ENCODE results near the gene DRC7.

DNA sequence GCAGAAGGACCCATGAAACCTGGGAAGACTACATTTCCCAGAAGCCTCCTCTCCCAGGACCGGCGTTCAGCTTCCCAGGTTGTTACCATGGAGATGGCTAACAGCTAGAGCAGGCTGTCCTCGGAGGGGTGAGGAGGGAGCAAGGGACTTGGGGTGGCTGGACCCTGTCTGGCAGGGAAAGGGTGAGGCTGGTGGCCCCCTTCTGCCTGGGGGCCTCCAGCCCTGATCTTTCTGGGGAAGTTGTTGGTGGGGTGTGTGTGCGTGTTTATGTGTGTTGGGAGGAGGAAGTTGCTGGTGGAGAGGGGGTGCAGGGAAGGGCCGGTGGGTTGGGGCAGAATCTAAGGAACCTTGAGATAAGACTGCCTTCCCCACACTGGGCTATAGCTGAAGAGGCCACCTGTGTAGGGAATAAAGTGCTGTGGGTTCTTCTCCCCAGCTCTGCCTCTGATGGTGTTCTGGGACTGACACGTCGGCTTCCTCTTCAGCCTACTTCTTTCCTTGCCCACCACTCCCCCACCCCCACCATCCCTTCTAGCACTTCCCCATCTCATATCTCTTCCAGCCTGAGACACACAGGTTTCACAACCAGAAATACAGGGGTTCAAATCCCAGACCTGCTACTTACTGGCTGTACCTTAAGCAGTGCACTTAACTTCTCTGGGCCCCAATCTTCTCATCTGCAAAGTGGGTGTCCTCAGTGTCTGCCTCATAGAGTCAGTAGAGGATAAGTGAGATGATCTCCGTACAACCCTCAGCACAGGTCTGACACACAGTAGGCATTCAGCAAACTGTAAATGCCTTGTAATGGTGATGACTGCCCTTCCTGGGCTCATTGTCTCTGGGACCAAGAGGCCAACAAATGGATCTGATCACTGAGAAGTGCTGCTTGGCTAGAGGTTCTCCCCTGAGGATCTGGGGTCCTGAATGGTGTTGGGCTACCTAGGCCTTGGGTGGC, at the start of gene DRC7:
- TF ChIP-seq, protein P1, sequence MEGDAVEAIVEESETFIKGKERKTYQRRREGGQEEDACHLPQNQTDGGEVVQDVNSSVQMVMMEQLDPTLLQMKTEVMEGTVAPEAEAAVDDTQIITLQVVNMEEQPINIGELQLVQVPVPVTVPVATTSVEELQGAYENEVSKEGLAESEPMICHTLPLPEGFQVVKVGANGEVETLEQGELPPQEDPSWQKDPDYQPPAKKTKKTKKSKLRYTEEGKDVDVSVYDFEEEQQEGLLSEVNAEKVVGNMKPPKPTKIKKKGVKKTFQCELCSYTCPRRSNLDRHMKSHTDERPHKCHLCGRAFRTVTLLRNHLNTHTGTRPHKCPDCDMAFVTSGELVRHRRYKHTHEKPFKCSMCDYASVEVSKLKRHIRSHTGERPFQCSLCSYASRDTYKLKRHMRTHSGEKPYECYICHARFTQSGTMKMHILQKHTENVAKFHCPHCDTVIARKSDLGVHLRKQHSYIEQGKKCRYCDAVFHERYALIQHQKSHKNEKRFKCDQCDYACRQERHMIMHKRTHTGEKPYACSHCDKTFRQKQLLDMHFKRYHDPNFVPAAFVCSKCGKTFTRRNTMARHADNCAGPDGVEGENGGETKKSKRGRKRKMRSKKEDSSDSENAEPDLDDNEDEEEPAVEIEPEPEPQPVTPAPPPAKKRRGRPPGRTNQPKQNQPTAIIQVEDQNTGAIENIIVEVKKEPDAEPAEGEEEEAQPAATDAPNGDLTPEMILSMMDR (IDR thresholded peaks at IDR 0.05; ENCODE audit: low read depth, low read length): no peak
- TF ChIP-seq EZH2phosphoT487 (IDR thresholded peaks at IDR 0.05; ENCODE audit: low read depth): no peak

Data from OCI-LY3 (cell line).